ENCODE data around the gene DNAJC13. TPM values are rescaled to one million over a fixed set of nuclear protein-coding genes. Genes with fewer than 3 reads are reported as not detected.

Gene DNAJC13
- total RNA-seq, 1 experiment from 2014 or later = 28.5 TPM

- TF ChIP-seq ZSCAN18 (CRISPR knock-in tag; IDR thresholded peaks at IDR 0.05) (no peak), USF2 (CRISPR knock-in tag; IDR thresholded peaks at IDR 0.05) (no peak), HMGA2 (CRISPR knock-in tag; IDR thresholded peaks at IDR 0.05) (no peak), ERG (CRISPR knock-in tag; IDR thresholded peaks at IDR 0.05) (no peak), AFF4 (CRISPR knock-in tag; IDR thresholded peaks at IDR 0.05; ENCODE audit: borderline replicate concordance) (no peak)
Observed at GRCh38 chr3:132486099-132486498, 68.8 kb downstream of the DNAJC13 start (continued).

- DNase-seq (ENCODE audit: low spot score) (no peak), ATAC-seq (no peak)
- Mint-ChIP-seq H3K27me3 (ENCODE audit: low read depth) (no peaks in the 10 kb centered on the region), H3K9me3 (no peaks in the 10 kb centered on the region), H3K4me1 (no peaks in the 10 kb centered on the region), H3K36me3 (peaks cover 16% of the 10 kb centered on the region), H3K4me3 (no peak overlapping the region), H3K27ac (no peak overlapping the region)
- TF ChIP-seq NR3C1 (CRISPR knock-in tag; conservative IDR thresholded peaks at IDR 0.05; ENCODE audit: low read depth) = no peak
- no peak for TF ChIP-seq USF2 (CRISPR knock-in tag; IDR thresholded peaks at IDR 0.05)
- no peak for TF ChIP-seq ELF4 (CRISPR knock-in tag; IDR thresholded peaks at IDR 0.05; ENCODE audit: low read depth)
- CTCF ChIA-PET = no interaction called here
- POLR2A ChIA-PET = no interaction called here
Observed at GRCh38 chr3:132488151-132488550, 70.8 kb downstream of the DNAJC13 start.

GRCh38 chr3:132499071-132499470 is 81.8 kb downstream of the DNAJC13 start:
- H3K27ac Mint-ChIP-seq = no peak overlapping the region
- no peaks in the 10 kb centered on the region for H3K4me1 Mint-ChIP-seq
- H3K9me3 Mint-ChIP-seq = no peaks in the 10 kb centered on the region
- no peak for ATAC-seq
- CTCF ChIA-PET = interaction anchor here (0.6 kb wide), 1 partner anchor 14 kb away, joined by 3 read pairs; no protein-coding TSS in a partner anchor
- DNase-seq (ENCODE audit: low spot score) = no peak
- POLR2A ChIA-PET = no interaction called here
- no peak overlapping the region for H3K4me3 Mint-ChIP-seq
- no peaks in the 10 kb centered on the region for H3K27me3 Mint-ChIP-seq (ENCODE audit: low read depth)
- H3K36me3 Mint-ChIP-seq = peaks cover 61% of the 10 kb centered on the region
- TF ChIP-seq ATF1 (CRISPR knock-in tag; IDR thresholded peaks at IDR 0.05) (no peak), NFATC4 (CRISPR knock-in tag; IDR thresholded peaks at IDR 0.05) (no peak), JAZF1 (CRISPR knock-in tag; IDR thresholded peaks at IDR 0.05) (no peak), PRRX2 (CRISPR knock-in tag; IDR thresholded peaks at IDR 0.05) (no peak), ATF2 (CRISPR knock-in tag; IDR thresholded peaks at IDR 0.05; ENCODE audit: borderline replicate concordance, low read depth) (no peak), E2F1 (CRISPR knock-in tag; IDR thresholded peaks at IDR 0.05) (no peak), ZMAT4 (CRISPR knock-in tag; IDR thresholded peaks at IDR 0.05) (no peak), USF2 (CRISPR knock-in tag; IDR thresholded peaks at IDR 0.05) (no peak), FOXP1 (CRISPR knock-in tag; IDR thresholded peaks at IDR 0.05; ENCODE audit: borderline replicate concordance) (no peak), ZNF671 (CRISPR knock-in tag; IDR thresholded peaks at IDR 0.05) (no peak), E2F5 (CRISPR knock-in tag; IDR thresholded peaks at IDR 0.05) (no peak)
